ENCODE results near the gene CYP26B1.

GRCh38 chr2:72178551-72178950 lies 30.9 kb upstream of the CYP26B1 start:
- TF ChIP-seq CTCF (conservative IDR thresholded peaks at IDR 0.05; ENCODE audit: low read depth, low read length) (no peak), EZH2 (IDR thresholded peaks at IDR 0.05; ENCODE audit: borderline replicate concordance, low read depth, low read length, poor library complexity, severe bottlenecking) (no peak)
